Suprapubic skin (tissue), 3 donors: ENCODE measurements around the gene DNAJC6.

Experiments used
- CTCF ChIP-seq, 2 donors: fragments of 200-600 bp in 1 of 2; fragments of 450-650 bp in 1 of 2; sonication (generic) in 1 of 2; IDR thresholded peaks; one replicate each; pipeline ENCODE4 v1.5.1; 2016 to 2019; ENCODE audit warnings: antibody characterized with exemption in 2 of 2, mild to moderate bottlenecking in 1 of 2, moderate library complexity in 1 of 2
- POLR2A ChIP-seq, 2 donors: fragments of 450-650 bp; IDR thresholded peaks; one replicate each; pipeline ENCODE4 v1.6.1; 2017; ENCODE audit warnings: antibody characterized with exemption in 2 of 2, mild to moderate bottlenecking in 2 of 2, moderate library complexity in 2 of 2

DNA sequence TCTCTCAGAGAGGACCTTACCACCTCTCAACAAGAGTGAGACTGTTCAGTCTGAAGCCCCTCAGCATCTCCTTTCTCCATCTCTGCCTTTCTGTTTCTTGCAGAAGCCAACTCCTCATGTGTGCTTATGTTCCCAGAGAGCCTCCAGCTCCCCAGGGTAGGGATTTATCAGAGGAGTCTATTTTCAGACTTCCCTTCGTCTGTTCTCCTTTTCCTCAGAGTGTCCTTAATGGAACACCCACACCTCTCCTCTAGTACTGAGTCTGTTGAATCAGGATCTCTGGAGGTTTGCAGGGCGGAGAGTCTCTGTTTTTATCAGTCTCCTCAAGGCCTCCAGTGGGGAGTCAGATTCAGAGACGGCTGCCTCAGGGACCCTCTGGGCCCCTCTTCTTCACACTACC lies 25.1 kb upstream of the DNAJC6 start:
- TF ChIP-seq POLR2A (IDR thresholded peaks at IDR 0.05) (no peak), CTCF (IDR thresholded peaks at IDR 0.05) (no peak)
